CD4-positive, alpha-beta T cell treated with Interleukin-10 for 1 hour (primary cell): ENCODE data around the gene GAPVD1.

Source experiments
- DNase-seq: peaks from one replicate; pipeline ENCODE4 v3.0.0-alpha.2; 2020

Gene GAPVD1

GRCh38 chr9:125407974-125408900, 146.6 kb downstream of the GAPVD1 start:
- DNase-seq = peak; percentile 70

- no peak for DNase-seq
Observed at GRCh38 chr9:125409217-125409636, 147.6 kb downstream of the GAPVD1 start.

- peak; percentile 62 for DNase-seq
Observed at GRCh38 chr9:125409637-125410521, 148.3 kb downstream of the GAPVD1 start.

- no peak for DNase-seq
Observed at GRCh38 chr9:125410522-125410894, 148.9 kb downstream of the GAPVD1 start.

GRCh38 chr9:125411171-125411756, 149.6 kb downstream of the GAPVD1 start:
- DNase-seq = no peak

- DNase-seq = no peak
Observed at GRCh38 chr9:125412166-125412565, 150.5 kb downstream of the GAPVD1 start.

- no peak for DNase-seq
Observed at GRCh38 chr9:125413579-125413978, 152.0 kb downstream of the GAPVD1 start.

GRCh38 chr9:125415583-125416460, 154.2 kb downstream of the GAPVD1 start:
- no peak for DNase-seq

- no peak for DNase-seq
Observed at GRCh38 chr9:125416517-125416916, 154.9 kb downstream of the GAPVD1 start.
